Stomach (tissue), 9 donors: Measurements from ENCODE around the gene CADM3. TPM values are rescaled to one million over a fixed set of nuclear protein-coding genes. Genes with fewer than 3 reads are reported as not detected.
A peak's percentile ranks its signal among the peaks of the same experiment; 100 is the strongest.

Source experiments
- DNase-seq, 2 donors: peaks; one replicate each; pipeline versions ENCODE4 v3.0.0 to v3.0.0-alpha.2; 2013 to 2019
- H3K27ac ChIP-seq, 5 donors: fragments of 200-600 bp in 4 of 5; sonication (generic) in 4 of 5; one replicate each; pipeline ENCODE4 v1.5.1; 2013 to 2019; ENCODE audit warnings: mild to moderate bottlenecking in 1 of 5, moderate library complexity in 1 of 5
- H3K27me3 ChIP-seq, 3 donors: fragments of 200-600 bp; sonication (generic); one replicate each; pipeline ENCODE4 v1.5.1; 2017 to 2019; ENCODE audit warnings: mixed run types in 1 of 3
- H3K36me3 ChIP-seq, 4 donors: fragments of 200-600 bp; sonication (generic); 1 replicate in 3 of 4; 2 replicates in 1 of 4; pipeline ENCODE4 v1.5.1; 2016 to 2019
- H3K4me1 ChIP-seq, 4 donors: fragments of 200-600 bp; sonication (generic); one replicate each; pipeline ENCODE4 v1.5.1; 2016 to 2019
- H3K4me3 ChIP-seq, 4 donors: fragments of 200-600 bp; sonication (generic) in 3 of 4; one replicate each; pipeline ENCODE4 v1.5.1; 2016 to 2019; ENCODE audit warnings: mild to moderate bottlenecking in 1 of 4
- H3K9me3 ChIP-seq, 4 donors: fragments of 200-600 bp; sonication (generic); one replicate each; pipeline ENCODE4 v1.5.1; 2016 to 2019
- CTCF ChIP-seq, 7 experiments: fragments of 450-650 bp in 4 of 7; fragments of 200-600 bp in 3 of 7; sonication (generic) in 3 of 7; IDR thresholded peaks; one replicate each; pipeline ENCODE4 v1.5.1; 2016 to 2019; ENCODE audit warnings: antibody characterized with exemption in 7 of 7, control low read depth in 2 of 7, mild to moderate bottlenecking in 1 of 7
- EP300 ChIP-seq: sonication (generic); formaldehyde crosslinking; IDR thresholded peaks from one replicate; pipeline ENCODE4 v1.6.1; 2017; ENCODE audit warnings: antibody characterized with exemption
- POLR2A ChIP-seq, 4 donors: fragments of 450-650 bp; IDR thresholded peaks; one replicate each; pipeline ENCODE4 v1.6.1; 2016; ENCODE audit warnings: antibody characterized with exemption in 4 of 4, control low read depth in 2 of 4, mild to moderate bottlenecking in 1 of 4, moderate library complexity in 1 of 4
- POLR2AphosphoS5 ChIP-seq, 3 donors: sonication (generic); formaldehyde crosslinking; IDR thresholded peaks; one replicate each; pipeline ENCODE4 v1.6.1; 2016; ENCODE audit warnings: antibody characterized with exemption in 3 of 3
- WGBS, 5 donors: extraction: QIAGEN DNeasy Blood & Tissue Kit in 3 of 5; methylation state at CpG; one replicate each; pipeline versions ENCODE4 v1.1.5 to v1.1.7; 2013 to 2018; 5-methylcytosine and 5-hydroxymethylcytosine counted together
- intact Hi-C: fragments of 100-400 bp; cut with DNase I; formaldehyde crosslinking; loops from one replicate; pipeline ENCODE4 v1.15.1; 2023; ENCODE audit warnings: low total_unique reads
- polyA plus RNA-seq, 3 donors: library from polyadenylated mRNA; stranded (reverse); fragments of 200-250 nt; gene quantifications; one replicate each; pipeline ENCODE4 v1.2.3, GENCODE V29; 2013
- total RNA-seq, 5 donors: library from RNA; depleted of rRNA; stranded (reverse); fragments of >200 nt; gene quantifications; one replicate each; pipeline versions ENCODE4 v1.1.0 to v1.2.3, GENCODE V29; 2014 to 2016
- donor health status: healthy with polysubstance abuse.
- donor health status: Bipolar disorder and iron deficiency.
- donor health status: healthy.

Gene CADM3
- total and polyA plus RNA-seq, 8 donors: 1.8 to 10.3 (median 5.8) TPM

- no peaks in the 10 kb centered on the region for H3K9me3 ChIP-seq
- no peak overlapping the region for H3K4me3 ChIP-seq
- DNase-seq: no peak
- 36 to 66% (median 51%) methylated on average over 4 of the region's 4 CpGs for WGBS, 5 donors
- intact Hi-C loops: loop anchor here (10.0 kb wide), 1 partner anchor 47 kb away; no protein-coding TSS in a partner anchor
- H3K27me3 ChIP-seq: peaks cover 4 to 64% (median 41%) of the 10 kb centered on the region in 3 donors
- H3K4me1 ChIP-seq: peaks cover 0 to 22% (median 16%) of the 10 kb centered on the region in 4 donors
- no peaks in the 10 kb centered on the region for H3K36me3 ChIP-seq
- H3K27ac ChIP-seq: no peak overlapping the region
- no peak for TF ChIP-seq POLR2AphosphoS5 (IDR thresholded peaks at IDR 0.05)
- TF ChIP-seq EP300: no peak
- no peak for TF ChIP-seq POLR2A (IDR thresholded peaks at IDR 0.05)
- TF ChIP-seq CTCF (IDR thresholded peaks at IDR 0.05): no peak
Observed at GRCh38 chr1:159168043-159168442, 3.4 kb upstream of the CADM3 start.

- Histone ChIP-seq H3K27me3 (peaks cover 4 to 81% (median 44%) of the 10 kb centered on the region in 3 donors), H3K9me3 (no peaks in the 10 kb centered on the region), H3K4me3 (no peak overlapping the region), H3K4me1 (peaks cover 0 to 25% (median 16%) of the 10 kb centered on the region in 4 donors), H3K36me3 (no peaks in the 10 kb centered on the region), H3K27ac (no peak overlapping the region)
- TF ChIP-seq CTCF (IDR thresholded peaks at IDR 0.05) (no peak), EP300 (no peak), POLR2A (IDR thresholded peaks at IDR 0.05) (no peak), POLR2AphosphoS5 (IDR thresholded peaks at IDR 0.05) (no peak)
- no peak for DNase-seq
- 61 to 68% (median 66%) methylated on average over 5 of the region's 5 CpGs for whole genome bisulfite sequencing, 5 donors
- intact Hi-C loops: no loop called here
Observed at GRCh38 chr1:159170639-159171038, 776 bp upstream of the CADM3 start.

GRCh38 chr1:159171688-159172501 is 480 bp downstream of the CADM3 start:
- H3K27ac ChIP-seq: peak overlapping the region in 2 of 5 donors; percentile 38 to 50
- WGBS, 5 donors: 1 to 4% (median 3%) methylated on average over 27 to 49 of the region's 49 CpGs
- peak overlapping the region; percentile 39 to 47 (median 42) for H3K4me3 ChIP-seq
- peaks cover 4 to 79% (median 44%) of the 10 kb centered on the region in 3 donors for H3K27me3 ChIP-seq
- no peak for TF ChIP-seq EP300
- no peak for TF ChIP-seq CTCF (IDR thresholded peaks at IDR 0.05)
- TF ChIP-seq POLR2AphosphoS5 (IDR thresholded peaks at IDR 0.05): no peak
- no peak for TF ChIP-seq POLR2A (IDR thresholded peaks at IDR 0.05)
- H3K4me1 ChIP-seq: peaks cover 0 to 25% (median 16%) of the 10 kb centered on the region in 4 donors
- H3K36me3 ChIP-seq: no peaks in the 10 kb centered on the region
- intact Hi-C loops: no loop called here
- no peaks in the 10 kb centered on the region for H3K9me3 ChIP-seq
- peak in 1 of 2 donors; percentile 49 for DNase-seq

GRCh38 chr1:159172614-159173291 is 1.3 kb downstream of the CADM3 start:
- Histone ChIP-seq H3K27ac (no peak overlapping the region), H3K27me3 (peaks cover 4 to 73% (median 39%) of the 10 kb centered on the region in 3 donors), H3K9me3 (no peaks in the 10 kb centered on the region), H3K4me1 (peaks cover 0 to 25% (median 16%) of the 10 kb centered on the region in 4 donors), H3K4me3 (peak overlapping the region; percentile 39 to 47 (median 42)), H3K36me3 (no peaks in the 10 kb centered on the region)
- WGBS, 5 donors: 1 to 4% (median 4%) methylated on average over 17 of the region's 17 CpGs
- intact Hi-C loops: no loop called here
- TF ChIP-seq CTCF (IDR thresholded peaks at IDR 0.05): no peak
- TF ChIP-seq POLR2AphosphoS5 (IDR thresholded peaks at IDR 0.05): no peak
- TF ChIP-seq EP300: no peak
- no peak for TF ChIP-seq POLR2A (IDR thresholded peaks at IDR 0.05)
- peak in 1 of 2 donors; percentile 50 for DNase-seq
